Stimulated activated CD4-positive, alpha-beta T cell treated with anti-CD3 and anti-CD28 coated beads, Interleukin-4, amount 100 ng/mL, for 48 hours (primary cell): ENCODE measurements around the gene KLHL25.
A peak's percentile ranks its signal among the peaks of the same experiment; 100 is the strongest.
"Not testable (repeated sequence)": the region's sequence is repeated elsewhere in the genome, so short reads cannot be mapped to it uniquely, and the experiment has no call there.

Experiments used
- DNase-seq, 2 donors: peaks; one replicate each; pipeline ENCODE4 v3.0.0-alpha.2; 2020; ENCODE audit warnings: low read depth in 2 of 2

KLHL25 gene

GRCh38 chr15:85794598-85795336 lies at the start of gene KLHL25:
KLHL25 (minus strand) TSS chr15:85794925; CDS start chr15:85769810, 25,115 bp downstream.
- peak; percentile 78 to 89 for DNase-seq

GRCh38 chr15:85840802-85841152 lies 46.1 kb upstream of the KLHL25 start:
- DNase-seq: no peak

- DNase-seq: peak; percentile 74 to 76
Measured at GRCh38 chr15:85840079-85840801, 45.5 kb upstream of the KLHL25 start.

GRCh38 chr15:85839643-85840042 lies 44.9 kb upstream of the KLHL25 start:
- no peak for DNase-seq

GRCh38 chr15:85838655-85839054 lies 43.9 kb upstream of the KLHL25 start:
- no peak for DNase-seq

- DNase-seq: no peak
Measured at GRCh38 chr15:85837881-85838280, 43.2 kb upstream of the KLHL25 start.

GRCh38 chr15:85837011-85837433 lies 42.3 kb upstream of the KLHL25 start:
- no peak for DNase-seq

- DNase-seq: no peak
Measured at GRCh38 chr15:85834651-85835050, 39.9 kb upstream of the KLHL25 start.

- DNase-seq: no peak
Measured at GRCh38 chr15:85832394-85832793, 37.7 kb upstream of the KLHL25 start.

GRCh38 chr15:85831415-85832113 lies 36.8 kb upstream of the KLHL25 start:
- peak in 1 of 2 donors; percentile 22 for DNase-seq

GRCh38 chr15:85829754-85830153 lies 35.0 kb upstream of the KLHL25 start:
- not testable (repeated sequence) for DNase-seq

- no peak for DNase-seq
Measured at GRCh38 chr15:85828874-85829273, 34.1 kb upstream of the KLHL25 start.

- DNase-seq: no peak
Measured at GRCh38 chr15:85828126-85828525, 33.4 kb upstream of the KLHL25 start.

- DNase-seq: no peak
Measured at GRCh38 chr15:85826756-85827515, 32.2 kb upstream of the KLHL25 start.

- DNase-seq: no peak
Measured at GRCh38 chr15:85825719-85826118, 31.0 kb upstream of the KLHL25 start.

- no peak for DNase-seq
Measured at GRCh38 chr15:85825118-85825517, 30.4 kb upstream of the KLHL25 start.

- no peak for DNase-seq
Measured at GRCh38 chr15:85821545-85821944, 26.8 kb upstream of the KLHL25 start.

GRCh38 chr15:85819938-85820337 lies 25.2 kb upstream of the KLHL25 start:
- no peak for DNase-seq

GRCh38 chr15:85813234-85813633 lies 18.5 kb upstream of the KLHL25 start:
- DNase-seq: no peak

GRCh38 chr15:85810075-85810474 lies 15.3 kb upstream of the KLHL25 start:
- DNase-seq: no peak

GRCh38 chr15:85805420-85805819 lies 10.7 kb upstream of the KLHL25 start:
- DNase-seq: no peak
